Upper lobe of left lung (tissue), 6 donors: ENCODE results near the gene TMPRSS2. TPM values are rescaled to one million over a fixed set of nuclear protein-coding genes. Genes with fewer than 3 reads are reported as not detected.
A peak's percentile ranks its signal among the peaks of the same experiment; 100 is the strongest.

Experiments
- ATAC-seq, 2 donors: fragments of 200-7000 bp; cut with Tn5 transposase; one replicate each; pipeline ENCODE4 v1.9.1; 2022; ENCODE audit warnings: mild to moderate bottlenecking in 2 of 2, moderate library complexity in 2 of 2; ENCODE audit not compliant: low FRiP score in 2 of 2
- DNase-seq, 2 donors: peaks; one replicate each; pipeline ENCODE4 v3.0.0-alpha.2; 2019 to 2020
- H3K27ac ChIP-seq, 4 donors: fragments of 200-600 bp; sonication (generic); one replicate each; pipeline ENCODE4 v1.5.1; 2016 to 2019
- H3K27me3 ChIP-seq, 4 donors: fragments of 200-600 bp; sonication (generic); one replicate each; pipeline ENCODE4 v1.5.1; 2017 to 2019
- H3K36me3 ChIP-seq, 4 donors: fragments of 200-600 bp; sonication (generic); one replicate each; pipeline ENCODE4 v1.5.1; 2016 to 2019
- H3K4me1 ChIP-seq, 4 donors: fragments of 200-600 bp; sonication (generic); one replicate each; pipeline ENCODE4 v1.5.1; 2018 to 2019
- H3K4me3 ChIP-seq, 4 donors: fragments of 200-600 bp; sonication (generic); one replicate each; pipeline ENCODE4 v1.5.1; 2017 to 2019; ENCODE audit warnings: mild to moderate bottlenecking in 2 of 4, moderate library complexity in 1 of 4
- H3K9me3 ChIP-seq, 4 donors: fragments of 200-600 bp; sonication (generic); one replicate each; pipeline ENCODE4 v1.5.1; 2018 to 2019
- CTCF ChIP-seq, 6 experiments: fragments of 450-650 bp in 4 of 6; fragments of 200-600 bp in 2 of 6; sonication (generic) in 2 of 6; IDR thresholded peaks; one replicate each; pipeline ENCODE4 v1.5.1; 2016 to 2019; ENCODE audit warnings: antibody characterized with exemption in 6 of 6
- EP300 ChIP-seq, 4 donors: sonication (generic); formaldehyde crosslinking; IDR thresholded peaks; one replicate each; pipeline ENCODE4 v1.5.1; 2017; ENCODE audit warnings: antibody characterized with exemption in 4 of 4, control low read depth in 2 of 4
- POLR2A ChIP-seq, 4 donors: fragments of 450-650 bp; IDR thresholded peaks; one replicate each; pipeline ENCODE4 v1.5.1; 2016 to 2017; ENCODE audit warnings: antibody characterized with exemption in 4 of 4, mild to moderate bottlenecking in 2 of 4
- POLR2AphosphoS5 ChIP-seq, 2 donors: sonication (generic); formaldehyde crosslinking; IDR thresholded peaks; one replicate each; pipeline ENCODE4 v1.5.1; 2017; ENCODE audit warnings: antibody characterized with exemption in 2 of 2
- WGBS, 2 donors: methylation state at CpG; one replicate each; pipeline ENCODE4 v1.1.5; 2017 to 2018; 5-methylcytosine and 5-hydroxymethylcytosine counted together
- total RNA-seq, 6 donors: library from RNA; depleted of rRNA in 4 of 6; stranded (reverse); fragments of >200 nt in 4 of 6; gene quantifications; one replicate each; pipeline versions ENCODE4 v1.1.0 to v1.2.1, GENCODE V29; 2016 to 2021
- donor health status: DM: no; HTN: no; CAD: no; lungs with moderate emphysema.
- donor health status: DM: no; HTN: yes; CAD: no; lungs with severe emphysema.

Gene TMPRSS2
- total RNA-seq, 6 donors from 2014 or later: 65.3 to 195 (median 98.5) TPM

GRCh38 chr21:41547111-41547510 lies 39.2 kb upstream of the TMPRSS2 start:
- Histone ChIP-seq H3K36me3 (no peaks in the 10 kb centered on the region), H3K27me3 (no peaks in the 10 kb centered on the region), H3K9me3 (no peaks in the 10 kb centered on the region), H3K4me1 (no peaks in the 10 kb centered on the region), H3K4me3 (no peak overlapping the region), H3K27ac (no peak overlapping the region)
- WGBS, 2 donors: 88 to 93% methylated on average over 3 of the region's 3 CpGs
- no peak for DNase-seq
- no peak for ATAC-seq
- TF ChIP-seq POLR2A (IDR thresholded peaks at IDR 0.05) (no peak), CTCF (IDR thresholded peaks at IDR 0.05) (no peak), POLR2AphosphoS5 (IDR thresholded peaks at IDR 0.05) (no peak), EP300 (IDR thresholded peaks at IDR 0.05) (no peak)

- DNase-seq (no peak), ATAC-seq (no peak)
- no peak for TF ChIP-seq EP300 (IDR thresholded peaks at IDR 0.05)
- TF ChIP-seq CTCF (IDR thresholded peaks at IDR 0.05): no peak
- TF ChIP-seq POLR2AphosphoS5 (IDR thresholded peaks at IDR 0.05): no peak
- TF ChIP-seq POLR2A (IDR thresholded peaks at IDR 0.05): no peak
- no peaks in the 10 kb centered on the region for H3K4me1 ChIP-seq
- WGBS, 2 donors: 48 to 61% methylated on average over 7 of the region's 7 CpGs
- H3K9me3 ChIP-seq: no peaks in the 10 kb centered on the region
- no peaks in the 10 kb centered on the region for H3K36me3 ChIP-seq
- no peak overlapping the region for H3K4me3 ChIP-seq
- no peak overlapping the region for H3K27ac ChIP-seq
- H3K27me3 ChIP-seq: no peaks in the 10 kb centered on the region
Observed at GRCh38 chr21:41545500-41546359, 37.8 kb upstream of the TMPRSS2 start.

GRCh38 chr21:41542727-41543126 lies 34.8 kb upstream of the TMPRSS2 start:
- 87 to 93% methylated on average over 9 of the region's 9 CpGs for WGBS, 2 donors
- H3K4me3 ChIP-seq: no peak overlapping the region
- no peaks in the 10 kb centered on the region for H3K36me3 ChIP-seq

GRCh38 chr21:41537356-41537755 lies 29.4 kb upstream of the TMPRSS2 start:
- no peak for ATAC-seq

More at GRCh38 chr21:41542727-41543126, 34.8 kb upstream of the TMPRSS2 start:
- Histone ChIP-seq H3K4me1 (no peaks in the 10 kb centered on the region), H3K9me3 (no peaks in the 10 kb centered on the region), H3K27me3 (no peaks in the 10 kb centered on the region), H3K27ac (no peak overlapping the region)
- no peak for DNase-seq
- ATAC-seq: no peak
- TF ChIP-seq EP300 (IDR thresholded peaks at IDR 0.05) (no peak), CTCF (IDR thresholded peaks at IDR 0.05) (no peak), POLR2AphosphoS5 (IDR thresholded peaks at IDR 0.05) (no peak), POLR2A (IDR thresholded peaks at IDR 0.05) (no peak)

More at GRCh38 chr21:41537356-41537755, 29.4 kb upstream of the TMPRSS2 start:
- Histone ChIP-seq H3K27ac (no peak overlapping the region), H3K9me3 (no peaks in the 10 kb centered on the region), H3K27me3 (no peaks in the 10 kb centered on the region), H3K4me1 (peaks cover 0 to 10% (median 3%) of the 10 kb centered on the region in 4 donors), H3K36me3 (no peaks in the 10 kb centered on the region), H3K4me3 (no peak overlapping the region)
- peak in 1 of 2 donors; percentile 49 for DNase-seq
- WGBS, 2 donors: 66 to 78% methylated on average over 8 of the region's 8 CpGs
- no peak for TF ChIP-seq CTCF (IDR thresholded peaks at IDR 0.05)
- TF ChIP-seq POLR2AphosphoS5 (IDR thresholded peaks at IDR 0.05): peak in 1 of 2 donors; percentile 40
- peak in 2 of 4 donors; percentile 26 to 62 for TF ChIP-seq EP300 (IDR thresholded peaks at IDR 0.05)
- TF ChIP-seq POLR2A (IDR thresholded peaks at IDR 0.05): no peak
